ENCODE results near the gene TMEM53.

Gene TMEM53

GRCh38 chr1:44645476-44646244 lies 28.6 kb downstream of the TMEM53 start:
- no peak for FAIRE-seq

- FAIRE-seq, result no peak
Measured at GRCh38 chr1:44644806-44645205, 29.5 kb downstream of the TMEM53 start.

GRCh38 chr1:44643721-44644334 lies 30.5 kb downstream of the TMEM53 start:
- no peak for FAIRE-seq

GRCh38 chr1:44642925-44643324 lies 31.4 kb downstream of the TMEM53 start:
- FAIRE-seq, result no peak

- FAIRE-seq, result no peak
Measured at GRCh38 chr1:44642255-44642654, 32.0 kb downstream of the TMEM53 start.

- no peak for FAIRE-seq
Measured at GRCh38 chr1:44641126-44642102, 32.9 kb downstream of the TMEM53 start.

GRCh38 chr1:44640200-44640853 lies 34.0 kb downstream of the TMEM53 start:
- FAIRE-seq, result no peak

- FAIRE-seq, result no peak
Measured at GRCh38 chr1:44637702-44638411, 36.4 kb downstream of the TMEM53 start.

GRCh38 chr1:44636688-44637598 lies 37.3 kb downstream of the TMEM53 start:
- FAIRE-seq, result no peak

GRCh38 chr1:44636083-44636687 lies 38.1 kb downstream of the TMEM53 start:
- FAIRE-seq, result no peak

GRCh38 chr1:44635439-44635838 lies 38.8 kb downstream of the TMEM53 start:
- no peak for FAIRE-seq

GRCh38 chr1:44634606-44635189 lies 39.6 kb downstream of the TMEM53 start:
- no peak for FAIRE-seq

- FAIRE-seq, result no peak
Measured at GRCh38 chr1:44632598-44632997, 41.7 kb downstream of the TMEM53 start.

GRCh38 chr1:44631647-44632539 lies 42.4 kb downstream of the TMEM53 start:
- FAIRE-seq, result no peak

GRCh38 chr1:44631333-44631646 lies 43.0 kb downstream of the TMEM53 start:
- no peak for FAIRE-seq

- FAIRE-seq, result no peak
Measured at GRCh38 chr1:44630116-44630515, 44.2 kb downstream of the TMEM53 start.

- no peak for FAIRE-seq
Measured at GRCh38 chr1:44628962-44629756, 45.1 kb downstream of the TMEM53 start.

- FAIRE-seq, result no peak
Measured at GRCh38 chr1:44625348-44625747, 48.9 kb downstream of the TMEM53 start.

Data from islet of Langerhans (tissue), 1 donor.